Measurements from ENCODE around the gene CRYL1. TPM values are rescaled to one million over a fixed set of nuclear protein-coding genes. Genes with fewer than 3 reads are reported as not detected.

Gene CRYL1
- total RNA-seq, 1 experiment from 2014 or later: 3.7 TPM

DNA sequence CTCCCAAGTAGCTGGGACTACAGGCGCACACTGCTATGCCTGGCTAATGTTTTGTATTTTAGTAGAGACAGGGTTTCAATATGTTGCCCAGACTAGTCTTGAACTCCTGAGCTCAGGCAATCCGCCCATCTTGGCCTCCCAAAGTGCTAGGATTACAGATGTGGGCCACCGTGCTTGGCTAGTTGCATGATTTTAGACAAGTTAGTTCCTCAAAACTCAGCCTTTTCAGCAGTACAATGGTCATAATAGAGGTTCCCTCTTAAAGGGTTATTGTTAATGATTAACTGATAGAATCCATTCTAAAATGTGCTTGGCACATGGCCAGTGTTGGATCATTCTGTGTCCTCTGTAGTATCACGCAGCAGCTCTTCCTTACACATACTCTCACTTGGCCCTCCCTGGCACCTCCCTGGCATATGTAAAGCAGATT, 21.8 kb upstream of the CRYL1 start:
- Histone ChIP-seq H3K4ac (ENCODE audit: low read depth, low read length) (no peak overlapping the region), H3K79me2 (ENCODE audit: insufficient read depth, low read length) (no peaks in the 10 kb centered on the region), H2AFZ (ENCODE audit: low read length) (no peak overlapping the region), H2BK15ac (ENCODE audit: low read depth, low read length) (no peak overlapping the region), H4K91ac (ENCODE audit: insufficient read length, low read depth, low read length) (no peak overlapping the region), H3K27me3 (ENCODE audit: insufficient read depth, low read length) (no peaks in the 10 kb centered on the region), H3K18ac (ENCODE audit: insufficient read length, low read depth, low read length) (no peak overlapping the region), H2BK120ac (ENCODE audit: low read depth, low read length, poor library complexity, severe bottlenecking) (no peak overlapping the region), H3T11ph (ENCODE audit: low read length) (no peak overlapping the region), H3K23me2 (ENCODE audit: insufficient read length, low read depth, low read length, poor library complexity, severe bottlenecking) (no peaks in the 10 kb centered on the region), H2BK12ac (ENCODE audit: insufficient read length, low read depth, low read length) (no peak overlapping the region), H3K9me3 (ENCODE audit: control insufficient read depth, low read depth, low read length) (no peaks in the 10 kb centered on the region), H3K79me1 (ENCODE audit: insufficient read depth, low read depth, low read length, poor library complexity, severe bottlenecking) (no peaks in the 10 kb centered on the region), H3K27ac (ENCODE audit: insufficient read length, low read depth, low read length) (no peak overlapping the region), H3K56ac (ENCODE audit: insufficient read length, low read depth, low read length) (no peak overlapping the region), H2BK5ac (ENCODE audit: insufficient read length, low read length) (no peak overlapping the region), H3K9ac (ENCODE audit: extremely low read depth, insufficient read length, low read length) (no peak overlapping the region), H4K5ac (ENCODE audit: insufficient read length, low read depth, low read length) (no peak overlapping the region), H3K14ac (ENCODE audit: insufficient read depth, low read length) (no peak overlapping the region), H3K4me1 (ENCODE audit: insufficient read depth, low read length) (no peaks in the 10 kb centered on the region), H3K23ac (ENCODE audit: insufficient read length, low read depth, low read length) (no peak overlapping the region), H4K8ac (replicated peaks; ENCODE audit: insufficient read length, low read depth, low read length) (no peak overlapping the region), H2AK5ac (ENCODE audit: insufficient read length, low read length) (no peak overlapping the region), H4K20me1 (ENCODE audit: control insufficient read depth, insufficient read depth, insufficient read length) (no peaks in the 10 kb centered on the region), H3K4me2 (ENCODE audit: insufficient read depth, insufficient read length, low read length) (no peak overlapping the region), H2BK20ac (ENCODE audit: low read depth, low read length, poor library complexity, severe bottlenecking) (no peak overlapping the region)
- peaks cover 10 to 13% of the 10 kb centered on the region in 2 experiments for H3K4me1 Mint-ChIP-seq
- TF ChIP-seq, protein P1, sequence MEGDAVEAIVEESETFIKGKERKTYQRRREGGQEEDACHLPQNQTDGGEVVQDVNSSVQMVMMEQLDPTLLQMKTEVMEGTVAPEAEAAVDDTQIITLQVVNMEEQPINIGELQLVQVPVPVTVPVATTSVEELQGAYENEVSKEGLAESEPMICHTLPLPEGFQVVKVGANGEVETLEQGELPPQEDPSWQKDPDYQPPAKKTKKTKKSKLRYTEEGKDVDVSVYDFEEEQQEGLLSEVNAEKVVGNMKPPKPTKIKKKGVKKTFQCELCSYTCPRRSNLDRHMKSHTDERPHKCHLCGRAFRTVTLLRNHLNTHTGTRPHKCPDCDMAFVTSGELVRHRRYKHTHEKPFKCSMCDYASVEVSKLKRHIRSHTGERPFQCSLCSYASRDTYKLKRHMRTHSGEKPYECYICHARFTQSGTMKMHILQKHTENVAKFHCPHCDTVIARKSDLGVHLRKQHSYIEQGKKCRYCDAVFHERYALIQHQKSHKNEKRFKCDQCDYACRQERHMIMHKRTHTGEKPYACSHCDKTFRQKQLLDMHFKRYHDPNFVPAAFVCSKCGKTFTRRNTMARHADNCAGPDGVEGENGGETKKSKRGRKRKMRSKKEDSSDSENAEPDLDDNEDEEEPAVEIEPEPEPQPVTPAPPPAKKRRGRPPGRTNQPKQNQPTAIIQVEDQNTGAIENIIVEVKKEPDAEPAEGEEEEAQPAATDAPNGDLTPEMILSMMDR (conservative IDR thresholded peaks at IDR 0.05): no peak
- no peaks in the 10 kb centered on the region for H3K36me3 Mint-ChIP-seq (ENCODE audit: insufficient read depth in 1 of 3, low read depth in 3 of 3)
- H3K9me3 Mint-ChIP-seq: no peaks in the 10 kb centered on the region
- WGBS (ENCODE audit: extremely low coverage, insufficient read length, low lambda C conversion rate): no CpG with 5 or more reads among the region's 4 CpGs
- no peaks in the 10 kb centered on the region; the same call in 1 of the 2 replicates for H3K27me3 Mint-ChIP-seq (ENCODE audit: low read depth)
- H3K4me3 Mint-ChIP-seq: no peak overlapping the region
- no peak for DNase-seq
- 0 out of 7 replicates have a peak overlapping the region, but pooled peaks of 1 of the 3 experiments have one; percentile 45 for H3K27ac Mint-ChIP-seq
